SK-N-SH treated with all-trans-retinoic acid at 6 μM for 48 hours (cell line): ENCODE data around the gene RNF126.

Source experiments
- SNAI2 ChIP-seq: fragments of 250-450 bp; sonication (Bioruptor Pico); IDR thresholded peaks from 2 replicates; pipeline ENCODE4 v1.5.0; 2020; ENCODE audit warnings: mild to moderate bottlenecking, moderate library complexity
- ZC3H10 ChIP-seq: fragments of 250-450 bp; sonication (Bioruptor Pico); IDR thresholded peaks from 2 replicates; pipeline ENCODE4 v1.5.1; 2021; ENCODE audit warnings: mild to moderate bottlenecking, moderate library complexity
- ZFP3 ChIP-seq: fragments of 250-450 bp; sonication (Bioruptor Pico); IDR thresholded peaks from 2 replicates; pipeline ENCODE4 v1.5.0; 2020; ENCODE audit warnings: mild to moderate bottlenecking, moderate library complexity

- TF ChIP-seq SNAI2 (CRISPR knock-in tag) (no peak), ZC3H10 (CRISPR knock-in tag) (no peak), ZFP3 (CRISPR knock-in tag) (no peak)
Observed at GRCh38 chr19:657611-658010, 5.4 kb downstream of the RNF126 start.
